Cardiac septum (tissue), 1 donor: ENCODE measurements around the gene MYO7A. TPM values are rescaled to one million over a fixed set of nuclear protein-coding genes. Genes with fewer than 3 reads are reported as not detected.

ENCODE experiments used
- DNase-seq: peaks from one replicate; pipeline ENCODE4 v3.0.0-alpha.2; 2020; ENCODE audit warnings: low spot score
- intact Hi-C: fragments of 100-400 bp; cut with DNase I; formaldehyde crosslinking; loops from one replicate; pipeline ENCODE4 v1.14.0; 2022
- total RNA-seq: library from RNA; stranded (reverse); fragmentation: NEBNext Ultra II Directional; extraction: Animal tissue kit (Norgen Biotek cat#: 25700); gene quantifications from one replicate; pipeline ENCODE4 v1.2.1, GENCODE V29; 2021
- donor health status: DM: no; HTN: no; CAD: no.

Gene MYO7A
- total RNA-seq, 1 donor from 2014 or later: 3.0 TPM

DNA sequence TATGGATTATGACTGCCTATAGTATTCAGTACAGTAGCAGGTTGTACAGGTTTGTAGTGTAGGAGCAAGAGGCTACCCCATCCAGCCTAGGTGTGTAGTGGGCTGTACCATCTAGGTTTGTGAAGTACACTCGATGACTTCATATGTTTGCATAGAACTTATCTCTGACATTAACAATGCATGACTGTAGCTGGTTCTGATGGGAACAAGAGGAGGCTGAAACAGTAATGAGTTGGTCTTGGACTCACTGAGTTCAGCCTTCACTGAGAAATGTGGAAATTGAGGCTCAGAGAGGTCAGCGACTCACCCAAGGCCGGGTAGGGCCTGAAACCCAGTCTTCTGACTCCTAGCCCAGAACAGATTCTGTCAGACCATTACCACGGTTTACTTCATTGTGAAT is 13.0 kb downstream of the MYO7A start:
- no peak for DNase-seq
- intact Hi-C loops: no loop called here

DNA sequence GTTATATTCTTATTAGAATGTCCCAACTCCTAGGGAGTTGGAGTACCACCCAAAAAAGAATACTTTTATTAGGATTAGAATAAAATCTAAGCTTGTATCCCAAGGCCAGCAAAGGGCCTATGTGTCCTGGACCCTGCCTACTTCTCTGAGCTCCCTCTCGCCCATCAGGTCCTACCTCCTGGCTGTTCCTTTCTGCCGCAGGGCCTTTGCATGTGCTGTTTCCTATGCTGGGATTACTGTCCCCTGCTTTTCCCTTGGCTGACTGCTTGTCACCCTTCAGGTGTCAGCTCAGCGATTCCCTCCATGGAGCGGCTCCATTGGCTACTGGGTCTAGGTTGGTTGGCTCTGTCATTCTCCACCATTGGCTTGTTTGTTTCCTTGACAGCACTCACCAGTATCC is 13.4 kb downstream of the MYO7A start:
- DNase-seq: no peak
- intact Hi-C loops: no loop called here

DNA sequence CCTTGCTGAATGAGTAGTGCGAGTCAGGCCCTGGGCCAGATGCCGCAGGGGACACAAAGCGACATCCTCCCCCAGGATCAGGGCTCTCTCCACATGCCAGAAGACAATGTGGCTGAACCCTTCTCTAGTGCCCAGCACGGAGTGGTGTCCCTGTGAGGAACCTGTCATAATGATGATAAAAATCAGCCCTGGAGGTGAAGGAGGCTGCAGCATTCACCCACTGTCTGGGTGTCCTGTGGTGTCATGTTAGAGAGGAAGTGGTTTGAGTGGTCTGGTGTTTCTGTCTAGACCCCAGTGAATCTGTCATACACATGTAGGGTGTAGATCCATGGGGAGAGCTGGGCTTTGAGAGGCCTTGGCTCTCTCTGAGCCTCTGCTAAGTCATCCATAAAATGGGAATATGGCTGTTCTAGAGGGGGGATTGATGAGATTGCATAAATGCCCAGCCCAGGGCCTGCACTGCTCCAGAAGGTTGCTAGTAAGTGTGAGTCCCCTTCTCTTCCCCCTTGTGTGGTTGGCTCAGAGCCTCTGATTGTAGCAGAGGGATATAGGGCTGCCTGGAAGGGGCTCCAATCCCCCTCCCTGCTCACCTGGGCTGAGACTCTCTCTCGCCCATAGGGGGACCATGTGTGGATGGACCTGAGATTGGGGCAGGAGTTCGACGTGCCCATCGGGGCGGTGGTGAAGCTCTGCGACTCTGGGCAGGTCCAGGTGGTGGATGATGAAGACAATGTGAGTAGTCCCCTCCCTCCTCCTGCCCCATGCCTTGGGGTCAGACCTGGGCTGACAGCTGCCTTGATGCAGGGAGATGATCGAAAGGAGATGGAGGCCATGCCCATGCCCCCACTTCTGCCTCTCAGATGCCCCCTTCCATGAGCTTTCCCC is 14.3 kb downstream of the MYO7A start:
- intact Hi-C loops: no loop called here

DNA sequence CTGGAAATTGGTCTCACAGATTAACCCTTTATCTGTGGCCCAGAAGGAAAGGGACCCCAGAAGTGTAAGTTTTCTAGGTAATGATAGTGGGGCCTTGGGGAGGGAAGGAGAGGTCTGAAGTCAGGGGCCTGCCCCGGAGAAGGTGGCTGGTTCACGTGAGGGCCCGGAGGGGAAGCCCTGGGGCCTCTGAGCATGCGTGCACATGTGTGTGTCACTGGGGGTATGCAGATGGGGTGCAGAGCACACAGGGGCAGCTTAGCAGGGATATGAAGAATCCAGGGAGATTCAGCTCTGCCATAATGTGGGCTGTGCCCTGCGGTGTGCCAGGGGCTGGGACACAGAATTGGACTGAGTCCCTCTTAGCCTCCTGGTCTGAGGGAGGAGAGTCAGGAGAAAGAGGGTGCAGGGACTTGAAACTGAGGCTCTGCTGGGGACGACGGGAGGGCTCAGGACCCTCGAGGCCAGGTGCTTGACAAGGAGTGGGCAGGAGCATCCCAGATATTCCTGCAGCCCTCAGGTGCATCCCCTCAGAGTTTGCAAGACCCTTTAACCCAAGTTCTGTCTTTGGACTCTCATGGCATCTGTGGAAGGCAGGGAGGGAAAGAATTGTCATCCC is 15.5 kb downstream of the MYO7A start:
- DNase-seq: no peak
- intact Hi-C loops: no loop called here

More for the DNA sequence above, 14.3 kb downstream of the MYO7A start:
- no peak for DNase-seq

DNA sequence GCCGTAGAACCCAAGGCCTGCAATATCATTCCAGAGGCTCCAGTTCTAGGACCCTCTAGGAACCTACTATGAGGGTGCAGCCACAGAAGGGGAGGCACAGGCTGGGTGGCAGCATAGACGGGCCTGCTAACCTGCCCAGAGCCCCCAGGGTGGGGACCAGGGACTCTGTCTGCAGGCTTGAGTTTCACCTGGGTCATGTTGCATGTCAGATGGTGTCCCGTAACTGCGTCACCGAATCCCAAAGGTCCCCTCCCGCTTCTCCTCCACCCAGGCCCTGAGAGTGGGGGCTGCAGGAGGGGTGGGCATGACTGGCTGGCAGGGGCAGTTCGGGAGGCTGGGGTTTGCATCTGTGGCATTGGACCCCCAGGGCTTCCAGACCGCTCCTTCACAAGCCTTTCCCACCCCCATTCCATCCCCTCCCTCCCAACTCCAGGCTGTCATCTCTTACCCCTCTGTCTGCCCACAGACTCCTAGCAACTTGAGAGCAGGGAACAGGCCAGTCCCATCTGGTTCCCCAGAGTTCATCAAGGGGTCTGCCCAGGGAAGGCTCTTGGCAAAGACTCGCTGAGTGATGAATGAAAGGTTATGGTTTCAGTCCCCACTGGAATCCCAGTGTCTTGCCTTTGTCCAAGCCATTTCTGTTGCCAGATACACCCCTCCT is 16.3 kb downstream of the MYO7A start:
- no peak for DNase-seq
- intact Hi-C loops: no loop called here

DNA sequence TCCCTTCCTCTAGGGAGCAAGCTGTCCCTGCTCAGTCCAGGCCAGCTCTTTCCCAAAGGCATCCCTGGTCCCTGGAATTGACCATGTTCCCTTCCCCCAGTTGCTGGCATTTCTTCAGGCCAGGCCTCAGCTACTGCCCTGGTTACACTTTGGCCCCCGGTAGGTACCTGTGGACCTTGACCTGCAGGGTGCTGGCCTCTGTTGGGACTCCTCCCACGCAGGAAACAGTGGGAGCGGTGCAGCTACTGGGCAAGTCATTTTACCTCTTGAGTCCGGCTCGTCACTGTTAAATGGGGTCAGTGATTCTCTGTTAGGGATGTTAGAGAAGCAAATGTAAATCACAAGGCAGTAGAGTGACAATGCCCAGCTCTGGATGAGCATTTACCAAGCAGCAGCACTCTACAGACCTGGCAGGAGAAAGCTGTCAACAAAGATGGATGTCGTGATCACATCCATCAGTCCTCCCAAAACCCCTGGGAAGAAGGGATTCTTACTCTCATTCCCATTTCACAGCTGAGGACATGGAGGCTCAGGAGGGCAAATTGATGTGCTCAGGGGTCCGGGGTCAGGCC is 16.9 kb downstream of the MYO7A start:
- intact Hi-C loops: no loop called here
- DNase-seq: no peak

DNA sequence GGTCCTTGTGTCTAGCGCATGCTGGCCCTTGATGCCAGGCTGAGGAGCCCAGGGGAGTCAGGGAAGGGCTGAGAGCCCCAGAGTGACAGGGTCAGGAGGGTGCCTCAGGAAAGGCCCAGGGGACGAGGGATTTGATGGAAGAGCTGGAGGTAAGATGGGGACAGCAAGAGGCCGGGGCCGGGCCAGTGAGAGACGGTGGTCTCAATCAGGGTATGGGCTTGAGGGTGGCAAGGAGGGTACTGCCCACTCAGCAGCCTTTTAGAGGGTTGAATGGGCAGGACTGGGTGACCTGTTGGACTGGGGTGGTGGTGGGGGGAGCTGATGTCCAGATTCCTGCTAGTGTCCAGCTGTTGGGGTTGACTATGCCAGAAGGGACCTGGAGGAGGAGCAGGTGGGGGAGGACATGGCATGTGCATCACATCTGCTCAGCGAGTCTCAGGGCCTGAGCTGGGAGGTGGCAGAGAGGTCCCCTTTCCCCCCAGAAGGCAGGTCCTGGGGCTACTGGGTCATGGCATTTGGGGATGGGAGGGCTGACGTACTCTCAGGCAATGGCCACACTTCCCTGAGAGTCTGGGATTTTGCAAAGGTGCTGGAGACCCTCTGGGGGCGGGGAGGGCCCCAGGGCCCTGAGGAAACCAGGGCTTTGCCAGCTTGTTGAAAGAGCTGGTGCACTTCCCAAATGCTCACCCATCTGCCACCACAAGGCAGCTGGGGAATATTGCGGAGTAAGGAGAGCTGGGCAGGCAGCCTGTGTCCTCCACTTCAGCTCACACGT is 18.4 kb downstream of the MYO7A start:
- intact Hi-C loops: no loop called here
- no peak for DNase-seq

DNA sequence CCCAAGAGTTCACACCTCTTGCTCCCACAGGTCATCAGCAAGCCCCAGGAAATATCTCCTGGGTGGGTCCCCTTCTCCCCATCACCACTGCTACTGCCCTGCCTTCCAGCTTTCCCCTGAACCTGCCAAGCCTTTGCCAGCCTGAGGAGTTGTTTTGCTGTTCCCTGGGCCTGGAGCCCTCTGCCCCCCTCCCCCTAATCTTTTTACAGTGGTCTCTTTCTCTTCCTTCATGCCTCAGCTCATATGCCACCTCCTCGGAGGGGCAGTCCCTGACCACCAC is 18.9 kb downstream of the MYO7A start:
- no peak for DNase-seq
- intact Hi-C loops: no loop called here

DNA sequence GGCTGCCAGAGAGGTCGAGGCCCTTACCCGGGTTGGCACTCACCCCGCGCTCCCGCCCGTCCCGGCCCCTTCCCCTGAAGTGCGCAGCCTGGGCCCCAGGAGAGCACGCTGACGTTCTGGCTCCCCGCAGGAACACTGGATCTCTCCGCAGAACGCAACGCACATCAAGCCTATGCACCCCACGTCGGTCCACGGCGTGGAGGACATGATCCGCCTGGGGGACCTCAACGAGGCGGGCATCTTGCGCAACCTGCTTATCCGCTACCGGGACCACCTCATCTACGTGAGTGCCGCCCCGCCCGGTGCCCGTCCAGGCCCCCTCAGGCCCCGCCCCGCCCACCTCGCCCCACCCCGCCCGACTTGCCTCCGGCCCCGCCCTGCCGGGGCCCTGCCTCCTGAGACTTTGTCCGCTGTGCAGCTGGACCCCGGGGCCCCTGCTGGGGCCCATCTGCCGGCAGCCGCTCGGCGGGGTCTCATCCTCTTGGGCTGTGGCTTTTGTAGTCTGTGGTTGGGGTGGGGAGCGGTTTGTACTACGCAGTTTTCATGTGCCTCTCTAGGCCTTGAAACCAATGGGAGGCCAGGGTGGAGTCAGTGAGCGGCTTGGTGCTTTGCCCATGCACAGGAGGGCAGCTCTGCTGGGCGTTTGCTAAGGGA is 19.7 kb downstream of the MYO7A start:
- intact Hi-C loops: no loop called here
- no peak for DNase-seq

DNA sequence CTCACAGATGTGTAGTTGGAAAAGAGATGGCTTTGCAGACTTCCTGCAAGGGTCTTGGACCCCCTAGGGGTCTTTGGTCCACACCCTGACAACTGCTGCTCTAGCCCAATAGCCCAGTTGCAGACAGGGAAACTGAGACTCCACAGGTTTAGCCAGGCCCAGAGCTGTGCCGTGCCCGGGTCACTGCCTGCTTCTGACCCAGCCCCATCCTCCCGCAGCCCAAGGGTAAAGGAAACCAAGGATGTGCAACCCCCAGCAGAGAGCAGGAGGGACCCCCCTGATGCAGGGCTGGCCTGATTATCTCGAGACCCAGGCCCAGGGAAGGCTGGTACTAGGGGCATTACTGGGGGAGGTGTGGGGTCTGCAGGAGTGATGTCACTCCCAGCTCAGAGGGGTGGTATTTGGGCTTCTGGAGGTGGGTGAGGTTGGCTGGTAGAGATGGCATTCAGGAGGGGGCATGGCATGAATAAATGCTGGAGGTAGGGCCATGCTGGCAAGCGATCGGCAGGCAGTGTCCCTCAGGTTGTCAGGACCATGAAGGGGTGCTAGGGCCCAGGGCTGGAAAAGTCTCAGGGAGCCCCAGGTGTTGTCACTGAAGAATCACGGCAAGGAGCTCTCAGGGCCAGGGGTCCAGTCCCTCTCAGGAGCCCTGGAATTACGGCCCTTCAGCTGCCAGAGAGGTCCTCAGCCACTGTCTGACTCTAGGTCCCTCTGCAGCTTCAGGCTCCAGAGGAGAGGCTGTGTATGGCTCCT is 21.1 kb downstream of the MYO7A start:
- intact Hi-C loops: no loop called here
- no peak for DNase-seq

DNA sequence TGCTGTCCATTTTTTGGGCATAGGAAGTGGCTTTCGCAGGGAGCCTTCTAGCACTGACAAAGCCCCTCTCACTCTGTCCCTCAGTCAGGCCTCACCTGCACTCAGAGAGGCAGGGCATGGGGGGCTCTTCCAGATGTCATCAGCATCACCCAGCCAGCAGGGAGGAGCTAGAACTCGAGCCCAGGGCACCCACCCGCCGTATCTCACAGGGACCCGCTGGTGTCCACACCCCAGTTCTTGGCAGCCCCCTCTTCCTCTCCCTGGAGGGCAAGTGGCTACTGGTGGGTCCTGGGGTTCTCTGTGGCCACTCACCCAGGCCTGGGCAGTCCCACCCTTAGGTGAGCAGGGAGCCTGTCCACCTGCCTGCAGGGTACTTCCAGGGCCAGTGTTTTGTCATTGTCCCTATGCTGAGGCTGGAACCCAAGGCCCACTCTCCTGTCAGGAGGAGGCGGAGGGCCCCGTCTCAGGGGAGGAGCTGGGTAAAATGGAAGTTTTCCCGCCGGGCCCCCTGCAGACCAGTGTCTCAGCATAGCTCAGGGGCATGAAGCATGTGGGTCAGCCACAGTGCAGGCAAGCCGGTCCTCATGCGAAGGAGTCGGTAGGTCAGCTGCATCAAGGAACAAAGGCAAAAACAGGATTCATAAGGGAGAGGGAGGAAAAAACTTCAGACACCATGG is 21.8 kb downstream of the MYO7A start:
- intact Hi-C loops: no loop called here
- no peak for DNase-seq

DNA sequence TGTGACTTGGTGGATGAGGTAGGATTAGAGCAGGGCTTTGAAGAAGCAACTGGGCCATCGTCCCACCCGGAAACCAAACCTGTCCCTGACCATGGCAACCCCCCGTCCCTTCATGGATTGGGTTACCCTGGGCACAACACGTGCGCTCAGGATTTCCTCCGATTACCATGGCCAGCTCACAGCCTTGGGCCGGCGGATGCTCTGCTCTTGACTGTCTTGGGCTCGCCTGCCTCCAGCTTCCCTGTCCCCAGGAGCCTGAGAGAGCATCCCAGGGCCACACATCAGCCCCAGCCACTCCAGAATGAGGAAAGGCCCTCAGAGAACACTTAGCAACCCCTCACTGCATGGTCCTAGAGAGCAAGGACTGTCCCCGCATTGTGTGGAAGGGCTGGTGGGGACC is 22.8 kb downstream of the MYO7A start:
- DNase-seq: no peak
- intact Hi-C loops: no loop called here

DNA sequence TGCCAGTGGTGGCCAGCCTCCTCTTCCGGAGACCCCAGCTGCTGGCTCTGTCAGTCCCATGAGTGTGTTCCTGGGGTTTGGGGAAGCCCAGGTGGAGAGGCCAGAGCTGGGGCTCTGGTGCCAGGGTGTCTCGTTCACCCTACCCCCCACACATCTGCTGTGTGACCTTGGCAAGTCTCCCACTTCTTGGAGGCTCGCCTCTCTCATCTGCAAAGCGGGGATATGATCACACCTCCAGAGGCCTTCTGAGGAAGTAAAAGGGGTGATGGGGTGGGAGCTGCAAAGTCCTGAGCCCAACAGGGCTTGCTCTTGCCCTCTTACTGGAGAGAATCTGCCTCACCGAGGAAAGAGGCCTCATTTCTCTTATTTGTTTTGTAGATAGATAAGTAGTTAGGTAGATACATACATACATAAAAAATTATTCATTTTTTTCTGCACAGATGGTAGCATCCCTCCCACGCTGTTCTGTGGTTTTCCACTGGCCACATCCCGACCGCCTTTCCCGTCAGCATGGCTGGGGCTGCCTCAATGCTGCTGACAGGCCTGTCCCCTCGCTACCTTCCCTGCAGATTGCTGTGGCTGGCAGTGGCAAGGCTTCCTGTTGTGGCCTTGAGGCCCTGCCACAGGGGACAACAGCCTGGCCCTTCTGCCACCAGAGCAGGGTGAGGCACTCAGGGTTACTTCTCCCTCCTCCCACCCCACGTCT is 23.9 kb downstream of the MYO7A start:
- intact Hi-C loops: no loop called here
- DNase-seq: no peak

DNA sequence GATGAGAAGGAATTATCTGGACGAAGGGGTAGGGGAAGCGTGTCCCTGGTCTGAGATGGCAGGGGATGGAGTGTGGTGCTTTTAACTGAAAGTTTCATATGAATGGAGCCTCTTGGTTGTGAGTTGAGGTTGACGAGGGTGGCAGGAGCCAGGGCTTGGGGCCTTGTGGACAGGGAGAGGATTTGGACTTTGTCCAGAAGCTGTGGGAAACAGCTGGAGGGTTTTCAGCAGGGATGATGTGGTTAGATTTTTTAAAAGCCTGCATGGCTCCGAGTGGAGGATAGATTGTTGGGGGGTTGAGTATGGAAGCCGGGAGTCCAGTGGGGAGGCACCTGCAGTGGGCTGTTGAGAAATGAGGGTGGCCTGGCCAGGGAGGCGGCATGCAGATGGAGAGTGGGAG is 24.8 kb downstream of the MYO7A start:
- intact Hi-C loops: no loop called here
- no peak for DNase-seq

DNA sequence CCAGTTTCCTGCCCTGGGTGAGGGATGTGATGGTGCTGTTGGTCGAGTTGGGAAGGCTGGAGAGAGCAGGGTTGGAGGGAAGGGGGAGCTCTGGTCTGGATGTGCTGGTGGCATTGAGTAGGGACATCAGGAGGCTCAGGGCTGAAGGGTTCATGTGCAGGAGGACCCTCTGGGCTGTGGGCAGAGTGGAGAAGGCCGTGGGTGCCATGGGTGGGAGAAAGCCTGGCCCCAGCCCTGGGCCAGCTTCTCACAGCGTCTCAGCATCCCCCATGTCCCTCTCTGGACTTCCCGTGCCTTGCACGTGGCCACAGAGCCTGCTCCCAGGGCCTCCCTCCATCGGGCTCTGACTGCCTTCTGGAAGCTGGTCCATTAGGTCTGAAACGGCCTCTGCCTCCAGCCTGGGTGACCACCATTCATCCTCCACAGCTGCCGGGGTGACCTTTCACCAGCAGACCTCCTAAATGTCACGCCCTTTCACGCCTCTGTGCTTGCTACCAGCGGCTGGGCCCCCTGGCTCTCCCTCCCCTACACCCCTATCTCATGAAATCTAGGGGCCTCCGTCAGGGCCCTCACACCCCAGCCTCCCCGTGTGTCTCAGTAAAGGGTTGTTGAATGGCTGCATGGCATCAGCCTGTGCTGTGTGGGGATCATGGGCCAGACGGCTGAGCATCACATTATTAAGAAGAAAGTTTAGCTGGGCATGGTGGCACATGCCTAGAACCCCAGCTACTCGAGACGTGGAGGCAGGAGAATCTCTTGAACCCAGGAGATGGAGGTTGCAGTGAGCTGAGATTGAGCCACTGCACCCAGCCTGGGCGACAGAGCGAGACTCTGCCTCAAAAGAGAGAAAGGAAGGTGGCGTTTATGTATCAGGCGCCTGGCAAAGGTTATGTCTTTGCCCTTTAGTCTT is 25.5 kb downstream of the MYO7A start:
- no peak for DNase-seq
- intact Hi-C loops: loop anchor here (1.0 kb wide), 1 partner anchor 26 kb away; no protein-coding TSS in a partner anchor

DNA sequence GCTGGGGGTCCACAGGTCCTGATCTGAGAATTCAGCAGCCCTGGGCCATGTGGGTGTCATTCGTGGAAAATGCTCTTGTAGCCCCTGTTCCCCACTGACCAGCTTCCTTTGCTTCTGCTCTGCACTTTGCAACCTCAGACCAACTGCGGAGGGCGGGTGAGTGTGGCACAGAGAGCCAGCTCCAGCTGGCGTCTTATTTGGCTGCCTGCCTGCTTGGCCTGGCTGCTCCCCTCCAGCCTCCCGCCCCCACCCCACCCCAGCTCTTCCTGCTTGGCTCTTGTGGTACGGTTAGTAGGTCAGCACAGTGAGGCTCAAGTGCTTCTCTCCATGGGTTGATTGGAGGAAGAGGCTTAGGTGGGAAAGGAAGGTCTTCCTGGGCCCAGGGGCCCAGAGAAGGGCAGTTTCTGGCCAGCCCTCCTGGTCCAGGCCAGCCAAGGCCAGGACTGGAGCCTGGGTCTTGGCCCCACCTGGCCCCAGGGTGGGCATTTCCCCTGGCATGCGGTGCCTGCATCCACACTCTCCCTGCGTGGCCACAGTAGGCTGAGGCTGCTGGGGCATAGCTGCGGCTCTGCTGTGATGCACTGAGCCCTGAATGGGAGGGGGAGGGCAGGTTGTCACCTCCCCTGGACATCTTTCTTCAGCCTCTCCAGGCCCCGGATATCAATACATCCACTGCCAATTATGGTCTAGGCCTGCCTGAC is 26.5 kb downstream of the MYO7A start:
- intact Hi-C loops: loop anchor here (1.0 kb wide), 1 partner anchor 27 kb away; no protein-coding TSS in a partner anchor

More for the DNA sequence above, 26.5 kb downstream of the MYO7A start:
- DNase-seq: no peak
